ENCODE measurements around the gene PRR18.

- TF ChIP-seq CTCF (IDR thresholded peaks at IDR 0.05) = no peak
- no peak for TF ChIP-seq POLR2A (IDR thresholded peaks at IDR 0.05)
Observed at GRCh38 chr6:166334878-166335277, 26.7 kb upstream of the PRR18 start.

Data from heart left ventricle (tissue), 13 donors.